Erythroblast (primary cell): ENCODE data around the gene TFIP11.

Experiments used
- GATA1 ChIP-seq: IDR thresholded peaks from 2 replicates; pipeline ENCODE4 v1.6.1; 2011; ENCODE audit warnings: low read depth, mild to moderate bottlenecking, control low read depth, low read length, moderate library complexity
- POLR2A ChIP-seq: IDR thresholded peaks from 2 replicates; pipeline ENCODE4 v1.6.1; 2011; ENCODE audit warnings: mild to moderate bottlenecking, low read length

DNA sequence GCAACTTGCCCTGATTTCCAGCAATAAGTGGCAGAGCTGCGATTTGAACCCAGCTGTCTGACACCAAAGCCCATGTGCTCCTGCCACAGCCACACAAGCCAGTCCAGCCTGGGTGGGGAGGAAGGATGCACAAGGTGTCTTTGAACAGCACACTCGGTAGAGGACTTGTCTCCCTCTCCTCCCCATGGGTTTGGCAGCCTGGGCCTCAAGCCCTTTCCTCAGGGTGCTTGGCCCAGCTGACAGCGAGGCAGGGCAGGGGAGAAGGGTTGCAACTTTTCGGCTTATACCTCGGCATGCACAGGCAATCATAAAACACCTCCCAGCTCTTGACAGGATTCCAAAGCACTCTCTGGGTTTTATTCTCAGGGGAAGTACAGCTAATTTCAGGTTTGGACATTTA lies 63.9 kb downstream of the TFIP11 start:
- TF ChIP-seq POLR2A, result no peak
- TF ChIP-seq GATA1, result no peak
